Activated naive CD4-positive, alpha-beta T cell treated with anti-CD3 and anti-CD28 coated beads, Interleukin-2, amount 10 ng/mL, durations not matched to agents 5 hours and 36 hours (primary cell): Measurements from ENCODE around the gene SLC1A6. TPM values are rescaled to one million over a fixed set of nuclear protein-coding genes. Genes with fewer than 3 reads are reported as not detected.

Experiments
- total RNA-seq, 2 experiments: library from RNA; stranded (reverse); gene quantifications; one replicate each; pipeline ENCODE4 v1.2.3, GENCODE V29; 2021

The SLC1A6 gene
- total RNA-seq: not detected

GRCh38 chr19:14979476-14980255, at the start of gene SLC1A6:
TSS of gene SLC1A6 (minus strand) at chr19:14979864. CDS start at chr19:14972910, 6,954 bp downstream.

GRCh38 chr19:14941189-14941588, 38.5 kb downstream of the SLC1A6 start, which contains the start of gene OR7C2:
TSS of gene OR7C2 (plus strand) at chr19:14941489. CDS start at chr19:14941489, 0 bp downstream.

Other genes with a start within 250 kb of the SLC1A6 start
- under 1 TPM; 0.45 to 0.51 TPM for gene ADGRE2, start 201.3 kb downstream of the SLC1A6 start, total RNA-seq
- gene OR7A5, start 144.7 kb downstream of the SLC1A6 start, total RNA-seq: not detected
- not detected for gene OR7C1, start 144.7 kb downstream of the SLC1A6 start, total RNA-seq
- not detected for gene OR7A10, start 130.9 kb downstream of the SLC1A6 start, total RNA-seq
- not detected for gene OR7A17, start 93.7 kb downstream of the SLC1A6 start, total RNA-seq
- not detected for gene OR7C2, start 38.4 kb downstream of the SLC1A6 start, total RNA-seq
- gene CASP14, start 69.6 kb upstream of the SLC1A6 start, total RNA-seq: not detected
- not detected for gene OR1I1, start 102.3 kb upstream of the SLC1A6 start, total RNA-seq
- under 1 TPM in 1 of 2 experiments, not detected in 1; 0.30 TPM for gene SYDE1, start 127.5 kb upstream of the SLC1A6 start, total RNA-seq
- under 1 TPM in 1 of 2 experiments, not detected in 1; 0.12 TPM for gene NOTCH3, start 221.1 kb upstream of the SLC1A6 start, total RNA-seq